ENCODE measurements around the gene FRAS1.

DNA sequence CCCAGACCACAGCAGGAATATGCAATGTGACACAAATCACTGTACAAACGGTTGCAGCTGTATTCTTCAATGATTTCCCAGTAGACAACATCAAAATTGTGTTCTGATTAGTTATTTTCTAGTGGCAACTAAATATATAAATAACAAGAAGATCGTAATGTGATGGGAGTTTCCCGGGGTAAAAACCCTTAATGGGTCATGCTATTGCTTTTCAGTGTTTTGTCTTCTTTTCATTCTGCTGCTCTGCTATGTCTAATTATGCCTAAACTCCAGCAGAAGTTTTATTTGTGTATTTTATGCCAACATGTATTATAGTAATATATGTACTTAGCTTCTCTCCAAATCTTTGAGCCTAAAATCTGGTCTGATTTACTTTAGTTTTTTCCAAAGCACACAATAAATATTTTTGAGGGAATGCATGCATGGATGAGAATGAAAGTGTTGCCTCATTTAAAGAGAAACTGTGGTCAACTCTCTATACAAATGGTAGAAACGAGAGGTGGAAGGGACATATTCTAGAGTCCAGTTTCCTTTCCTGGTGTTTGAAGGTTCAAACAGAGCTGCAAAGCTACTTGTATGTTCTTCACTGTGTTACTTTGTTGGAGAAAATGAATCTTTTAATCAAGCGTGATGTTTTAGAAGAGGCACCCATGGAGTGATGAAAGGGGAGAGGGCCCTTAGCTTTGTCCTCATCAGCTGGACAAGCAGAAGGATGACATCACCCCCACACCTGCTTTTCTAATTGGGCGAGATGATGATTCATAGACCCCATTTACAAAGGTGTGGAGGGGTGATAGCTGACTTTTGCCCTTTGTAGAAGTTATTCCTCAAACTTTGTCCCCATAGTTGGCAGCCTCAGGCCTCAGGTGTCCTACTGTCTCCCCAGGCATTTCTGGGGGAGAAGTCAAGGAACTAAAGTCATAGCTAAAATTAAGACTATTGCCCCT, 129.7 kb downstream of the FRAS1 start:
- no peak for TF ChIP-seq TAF1 (IDR thresholded peaks at IDR 0.05; ENCODE audit: borderline replicate concordance, insufficient read depth, low read length)
- no peak for TF ChIP-seq POLR2AphosphoS5 (IDR thresholded peaks at IDR 0.05; ENCODE audit: low read depth, low read length)
- TF ChIP-seq, protein P1, sequence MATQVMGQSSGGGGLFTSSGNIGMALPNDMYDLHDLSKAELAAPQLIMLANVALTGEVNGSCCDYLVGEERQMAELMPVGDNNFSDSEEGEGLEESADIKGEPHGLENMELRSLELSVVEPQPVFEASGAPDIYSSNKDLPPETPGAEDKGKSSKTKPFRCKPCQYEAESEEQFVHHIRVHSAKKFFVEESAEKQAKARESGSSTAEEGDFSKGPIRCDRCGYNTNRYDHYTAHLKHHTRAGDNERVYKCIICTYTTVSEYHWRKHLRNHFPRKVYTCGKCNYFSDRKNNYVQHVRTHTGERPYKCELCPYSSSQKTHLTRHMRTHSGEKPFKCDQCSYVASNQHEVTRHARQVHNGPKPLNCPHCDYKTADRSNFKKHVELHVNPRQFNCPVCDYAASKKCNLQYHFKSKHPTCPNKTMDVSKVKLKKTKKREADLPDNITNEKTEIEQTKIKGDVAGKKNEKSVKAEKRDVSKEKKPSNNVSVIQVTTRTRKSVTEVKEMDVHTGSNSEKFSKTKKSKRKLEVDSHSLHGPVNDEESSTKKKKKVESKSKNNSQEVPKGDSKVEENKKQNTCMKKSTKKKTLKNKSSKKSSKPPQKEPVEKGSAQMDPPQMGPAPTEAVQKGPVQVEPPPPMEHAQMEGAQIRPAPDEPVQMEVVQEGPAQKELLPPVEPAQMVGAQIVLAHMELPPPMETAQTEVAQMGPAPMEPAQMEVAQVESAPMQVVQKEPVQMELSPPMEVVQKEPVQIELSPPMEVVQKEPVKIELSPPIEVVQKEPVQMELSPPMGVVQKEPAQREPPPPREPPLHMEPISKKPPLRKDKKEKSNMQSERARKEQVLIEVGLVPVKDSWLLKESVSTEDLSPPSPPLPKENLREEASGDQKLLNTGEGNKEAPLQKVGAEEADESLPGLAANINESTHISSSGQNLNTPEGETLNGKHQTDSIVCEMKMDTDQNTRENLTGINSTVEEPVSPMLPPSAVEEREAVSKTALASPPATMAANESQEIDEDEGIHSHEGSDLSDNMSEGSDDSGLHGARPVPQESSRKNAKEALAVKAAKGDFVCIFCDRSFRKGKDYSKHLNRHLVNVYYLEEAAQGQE (IDR thresholded peaks at IDR 0.05; ENCODE audit: insufficient read depth in 1 of 2, low read depth in 2 of 2, low read length in 2 of 2) = no peak
- no peak for TF ChIP-seq FOXP2 (optimal IDR thresholded peaks at IDR 0.05; ENCODE audit: borderline replicate concordance, extremely low read depth, extremely low read length, insufficient read depth)

Data from PFSK-1 (cell line).